ENCODE results near the gene B3GLCT. TPM values are rescaled to one million over a fixed set of nuclear protein-coding genes. Genes with fewer than 3 reads are reported as not detected.

B3GLCT gene
- total and polyA plus RNA-seq, 2 experiments from 2014 or later: 2.2 to 4.4 TPM

GRCh38 chr13:31330236-31330635 is 130.5 kb downstream of the B3GLCT start:
- Mint-ChIP-seq H3K4me3 (no peak overlapping the region), H3K9me3 (peaks cover 5% of the 10 kb centered on the region; the same call in 2 of the 3 replicates), H3K27me3 (ENCODE audit: insufficient read depth, low read depth, poor library complexity) (no peaks in the 10 kb centered on the region), H3K4me1 (peaks cover 15% of the 10 kb centered on the region; the same call in 2 of the 3 replicates), H3K27ac (no peak overlapping the region), H3K36me3 (ENCODE audit: low read depth) (no peaks in the 10 kb centered on the region)
- Histone ChIP-seq H3K36me3 (ENCODE audit: insufficient read depth) (no peaks in the 10 kb centered on the region), H3K79me2 (replicated peaks; ENCODE audit: insufficient read depth) (no peaks in the 10 kb centered on the region), H3K4me3 (no peak overlapping the region), H3K4me1 (ENCODE audit: insufficient read depth) (0 out of 2 replicates have a peak, but pooled peaks cover 2% of the 10 kb centered on the region), H3F3A (replicated peaks; ENCODE audit: low read depth) (no peaks in the 10 kb centered on the region), H3K9me2 (ENCODE audit: insufficient read depth) (no peaks in the 10 kb centered on the region), H3K27ac (ENCODE audit: low read depth) (no peak overlapping the region), H3K4me2 (no peak overlapping the region), H3K27me3 (ENCODE audit: insufficient read depth) (no peaks in the 10 kb centered on the region), H4K20me1 (replicated peaks; ENCODE audit: insufficient read depth) (no peaks in the 10 kb centered on the region), H2AFZ (no peak overlapping the region)
- TF ChIP-seq EZH2phosphoT487 (IDR thresholded peaks at IDR 0.05; ENCODE audit: unreplicated experiment): no peak
- TF ChIP-seq, protein P1, sequence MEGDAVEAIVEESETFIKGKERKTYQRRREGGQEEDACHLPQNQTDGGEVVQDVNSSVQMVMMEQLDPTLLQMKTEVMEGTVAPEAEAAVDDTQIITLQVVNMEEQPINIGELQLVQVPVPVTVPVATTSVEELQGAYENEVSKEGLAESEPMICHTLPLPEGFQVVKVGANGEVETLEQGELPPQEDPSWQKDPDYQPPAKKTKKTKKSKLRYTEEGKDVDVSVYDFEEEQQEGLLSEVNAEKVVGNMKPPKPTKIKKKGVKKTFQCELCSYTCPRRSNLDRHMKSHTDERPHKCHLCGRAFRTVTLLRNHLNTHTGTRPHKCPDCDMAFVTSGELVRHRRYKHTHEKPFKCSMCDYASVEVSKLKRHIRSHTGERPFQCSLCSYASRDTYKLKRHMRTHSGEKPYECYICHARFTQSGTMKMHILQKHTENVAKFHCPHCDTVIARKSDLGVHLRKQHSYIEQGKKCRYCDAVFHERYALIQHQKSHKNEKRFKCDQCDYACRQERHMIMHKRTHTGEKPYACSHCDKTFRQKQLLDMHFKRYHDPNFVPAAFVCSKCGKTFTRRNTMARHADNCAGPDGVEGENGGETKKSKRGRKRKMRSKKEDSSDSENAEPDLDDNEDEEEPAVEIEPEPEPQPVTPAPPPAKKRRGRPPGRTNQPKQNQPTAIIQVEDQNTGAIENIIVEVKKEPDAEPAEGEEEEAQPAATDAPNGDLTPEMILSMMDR (conservative IDR thresholded peaks at IDR 0.05; ENCODE audit: low read depth in 2 of 2): no peak
- TF ChIP-seq REST (IDR thresholded peaks at IDR 0.05; ENCODE audit: unreplicated experiment): no peak
- TF ChIP-seq ETS1 (IDR thresholded peaks at IDR 0.05): no peak
- no peak for TF ChIP-seq POLR2AphosphoS5 (IDR thresholded peaks at IDR 0.05; ENCODE audit: low read depth)
- ATAC-seq: no peak
- no peak for DNase-seq (ENCODE audit: low spot score)

DNA sequence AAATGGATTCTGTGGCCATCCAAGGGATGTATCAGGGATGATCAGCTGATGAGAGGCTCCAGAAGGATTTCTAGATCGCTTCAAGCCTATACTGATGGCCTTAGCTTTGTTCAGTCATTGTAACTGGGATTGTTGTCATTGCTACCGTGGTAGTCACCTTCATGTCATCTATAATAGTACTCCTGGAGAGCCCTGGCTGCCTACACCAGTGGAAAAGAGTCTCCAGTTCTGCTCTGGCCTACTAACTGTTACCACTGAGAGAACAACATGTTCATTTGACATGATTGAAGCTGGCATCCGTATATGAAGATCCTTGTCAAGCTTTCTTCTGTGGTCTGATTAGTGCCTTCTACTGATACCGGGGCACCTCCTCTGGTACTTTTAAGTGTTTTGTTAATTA is 131.3 kb downstream of the B3GLCT start:
- Histone ChIP-seq H3K4me2 (no peak overlapping the region), H3K27me3 (ENCODE audit: insufficient read depth) (no peaks in the 10 kb centered on the region), H3K36me3 (ENCODE audit: insufficient read depth) (no peaks in the 10 kb centered on the region), H2AFZ (no peak overlapping the region), H3F3A (replicated peaks; ENCODE audit: low read depth) (no peaks in the 10 kb centered on the region), H3K27ac (ENCODE audit: low read depth) (no peak overlapping the region), H3K79me2 (replicated peaks; ENCODE audit: insufficient read depth) (no peaks in the 10 kb centered on the region), H3K4me3 (no peak overlapping the region), H4K20me1 (replicated peaks; ENCODE audit: insufficient read depth) (no peaks in the 10 kb centered on the region), H3K9me2 (ENCODE audit: insufficient read depth) (no peaks in the 10 kb centered on the region), H3K4me1 (ENCODE audit: insufficient read depth) (0 out of 2 replicates have a peak, but pooled peaks cover 2% of the 10 kb centered on the region)
- Mint-ChIP-seq H3K9me3 (peaks cover 11% of the 10 kb centered on the region), H3K27me3 (ENCODE audit: insufficient read depth, low read depth, poor library complexity) (no peaks in the 10 kb centered on the region), H3K27ac (no peak overlapping the region), H3K36me3 (ENCODE audit: low read depth) (no peaks in the 10 kb centered on the region; the same call in 2 of the 3 replicates), H3K4me3 (no peak overlapping the region), H3K4me1 (peaks cover 15% of the 10 kb centered on the region; the same call in 2 of the 3 replicates)
- ATAC-seq: no peak
- no peak for DNase-seq (ENCODE audit: low spot score)
- TF ChIP-seq NANOG (IDR thresholded peaks at IDR 0.05; ENCODE audit: borderline replicate concordance) (no peak), ETS1 (IDR thresholded peaks at IDR 0.05) (no peak), REST (IDR thresholded peaks at IDR 0.05; ENCODE audit: unreplicated experiment) (no peak), ZNF114 (CRISPR knock-in tag; IDR thresholded peaks at IDR 0.05) (no peak), JUNB (IDR thresholded peaks at IDR 0.05; ENCODE audit: unreplicated experiment) (no peak), CREB1 (CRISPR knock-in tag; IDR thresholded peaks at IDR 0.05; ENCODE audit: low read depth) (no peak), ZNF331 (CRISPR knock-in tag; IDR thresholded peaks at IDR 0.05; ENCODE audit: low read depth) (no peak)
- TF ChIP-seq, protein P1 (conservative IDR thresholded peaks at IDR 0.05; ENCODE audit: low read depth in 2 of 2): no peak
